Measurements from ENCODE around the gene WNT7A.

WNT7A gene

DNA sequence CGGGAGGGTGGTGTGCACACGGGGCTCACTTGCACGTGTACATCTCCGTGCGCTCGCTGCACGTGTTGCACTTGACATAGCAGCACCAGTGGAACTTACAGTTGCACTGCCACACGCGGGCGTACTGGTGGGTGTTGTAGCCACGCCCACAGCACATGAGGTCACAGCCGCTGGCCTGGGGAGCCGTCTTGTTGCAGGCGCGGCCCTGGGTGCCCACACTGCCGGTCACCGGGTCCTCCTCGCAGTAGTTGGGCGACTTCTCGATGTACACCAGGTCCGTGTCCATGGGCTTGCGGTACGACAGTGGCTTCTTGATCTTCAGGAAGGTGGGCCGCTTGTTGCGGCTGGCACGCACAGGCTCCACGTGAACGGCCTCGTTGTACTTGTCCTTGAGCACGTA is 61.0 kb downstream of the WNT7A start:
- no peaks in the 10 kb centered on the region for H3K36me3 ChIP-seq (replicated peaks; ENCODE audit: insufficient read depth, low read length)
- TF ChIP-seq EZH2 (optimal IDR thresholded peaks at IDR 0.05; ENCODE audit: low read depth, low read length) (no peak), EZH2phosphoT487 (IDR thresholded peaks at IDR 0.05; ENCODE audit: low read length) (no peak)
- TF ChIP-seq, protein P1, sequence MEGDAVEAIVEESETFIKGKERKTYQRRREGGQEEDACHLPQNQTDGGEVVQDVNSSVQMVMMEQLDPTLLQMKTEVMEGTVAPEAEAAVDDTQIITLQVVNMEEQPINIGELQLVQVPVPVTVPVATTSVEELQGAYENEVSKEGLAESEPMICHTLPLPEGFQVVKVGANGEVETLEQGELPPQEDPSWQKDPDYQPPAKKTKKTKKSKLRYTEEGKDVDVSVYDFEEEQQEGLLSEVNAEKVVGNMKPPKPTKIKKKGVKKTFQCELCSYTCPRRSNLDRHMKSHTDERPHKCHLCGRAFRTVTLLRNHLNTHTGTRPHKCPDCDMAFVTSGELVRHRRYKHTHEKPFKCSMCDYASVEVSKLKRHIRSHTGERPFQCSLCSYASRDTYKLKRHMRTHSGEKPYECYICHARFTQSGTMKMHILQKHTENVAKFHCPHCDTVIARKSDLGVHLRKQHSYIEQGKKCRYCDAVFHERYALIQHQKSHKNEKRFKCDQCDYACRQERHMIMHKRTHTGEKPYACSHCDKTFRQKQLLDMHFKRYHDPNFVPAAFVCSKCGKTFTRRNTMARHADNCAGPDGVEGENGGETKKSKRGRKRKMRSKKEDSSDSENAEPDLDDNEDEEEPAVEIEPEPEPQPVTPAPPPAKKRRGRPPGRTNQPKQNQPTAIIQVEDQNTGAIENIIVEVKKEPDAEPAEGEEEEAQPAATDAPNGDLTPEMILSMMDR (IDR thresholded peaks at IDR 0.05; ENCODE audit: low read length) = no peak
- no peaks in the 10 kb centered on the region for H3K4me1 ChIP-seq (ENCODE audit: low read length)
- no peaks in the 10 kb centered on the region for H3F3A ChIP-seq (ENCODE audit: insufficient read depth, low read length)
- H3K27me3 ChIP-seq (replicated peaks; ENCODE audit: insufficient read depth, low read length) = peaks cover 6% of the 10 kb centered on the region; the same call in 1 of the 2 replicates
- no peak overlapping the region for H2AFZ ChIP-seq (ENCODE audit: low read length)
- no peaks in the 10 kb centered on the region for H3K79me2 ChIP-seq (ENCODE audit: low read length)
- H3K4me2 ChIP-seq (ENCODE audit: low read depth, low read length) = no peak overlapping the region
- no peaks in the 10 kb centered on the region for H3K9me2 ChIP-seq (replicated peaks; ENCODE audit: insufficient read depth, low read length)
- no peak for DNase-seq
- H3K9me3 ChIP-seq (replicated peaks; ENCODE audit: insufficient read depth, low read length) = no peaks in the 10 kb centered on the region
- H3K27ac ChIP-seq (ENCODE audit: low read length) = no peak overlapping the region
- H3K4me3 ChIP-seq (ENCODE audit: low read length) = no peak overlapping the region
- no peak overlapping the region for H3K9ac ChIP-seq (ENCODE audit: low read length)
- H4K20me1 ChIP-seq (ENCODE audit: insufficient read depth, low read length) = no peaks in the 10 kb centered on the region

DNA sequence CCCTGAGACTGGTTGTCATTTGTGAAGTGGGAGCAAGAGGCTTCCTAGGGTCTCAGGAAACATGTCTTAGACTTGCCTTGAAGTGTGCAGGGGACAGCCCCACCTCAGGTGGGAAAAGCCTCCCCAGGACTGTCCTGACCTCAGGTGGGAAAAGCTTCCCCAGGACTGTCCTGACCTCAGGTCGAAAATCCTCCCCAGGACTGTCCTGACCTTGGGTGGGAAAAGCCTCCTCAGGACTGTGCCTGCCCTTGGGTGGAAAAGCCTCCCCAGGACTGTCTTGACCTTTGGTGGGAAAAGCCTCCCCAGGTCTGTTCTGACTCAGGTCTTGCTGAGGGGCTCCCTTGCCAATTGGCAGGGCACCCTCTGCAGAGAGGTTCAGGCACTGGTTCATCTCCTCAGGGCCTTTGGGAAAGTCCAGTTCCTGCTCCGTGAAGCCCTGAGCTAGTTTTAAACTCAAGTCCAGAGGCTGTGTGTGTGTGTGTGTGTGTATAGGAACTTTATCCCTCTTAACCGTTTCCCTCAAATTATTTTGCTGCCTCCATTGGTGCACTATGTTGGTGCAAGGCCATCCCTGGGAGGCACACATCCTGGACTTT is 64.7 kb downstream of the WNT7A start:
- Histone ChIP-seq H2AFZ (ENCODE audit: low read length) (no peak overlapping the region), H3K27ac (ENCODE audit: low read length) (no peak overlapping the region)
- TF ChIP-seq, protein P1 (IDR thresholded peaks at IDR 0.05; ENCODE audit: low read length) = no peak
- TF ChIP-seq EZH2phosphoT487 (IDR thresholded peaks at IDR 0.05; ENCODE audit: low read length) (no peak), EZH2 (optimal IDR thresholded peaks at IDR 0.05; ENCODE audit: low read depth, low read length) (no peak)

DNA sequence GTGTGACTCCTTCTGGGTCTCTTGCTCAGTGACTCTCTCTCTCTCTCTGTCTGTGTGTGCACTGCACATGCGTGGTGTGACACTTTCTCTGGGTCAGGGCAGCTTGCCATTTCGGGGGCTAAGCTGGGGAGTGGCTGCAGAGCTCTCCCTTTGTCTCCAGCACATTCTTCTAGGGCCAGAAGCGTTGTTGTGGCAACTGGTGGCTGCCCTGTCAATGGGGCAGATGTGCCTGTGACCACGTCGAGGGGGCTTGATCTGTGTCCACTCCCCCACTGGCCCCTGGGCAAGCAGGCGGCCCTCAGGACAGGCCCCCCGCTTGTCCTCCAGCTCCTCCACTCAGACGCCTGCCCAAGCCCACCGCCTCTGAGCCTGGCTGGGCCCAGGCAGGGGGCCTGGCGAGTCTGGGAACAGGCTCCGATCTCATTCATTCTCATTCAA is 67.8 kb downstream of the WNT7A start:
- H3K4me3 ChIP-seq (ENCODE audit: low read length) = no peak overlapping the region
- no peaks in the 10 kb centered on the region for H3K36me3 ChIP-seq (replicated peaks; ENCODE audit: insufficient read depth, low read length)
- no peak overlapping the region for H2AFZ ChIP-seq (ENCODE audit: low read length)
- no peak overlapping the region for H3K9ac ChIP-seq (ENCODE audit: low read length)
- H3F3A ChIP-seq (ENCODE audit: insufficient read depth, low read length) = no peaks in the 10 kb centered on the region
- no peak overlapping the region for H3K4me2 ChIP-seq (ENCODE audit: low read depth, low read length)
- no peak for DNase-seq
- TF ChIP-seq, protein P1 (IDR thresholded peaks at IDR 0.05; ENCODE audit: low read length) = no peak
- TF ChIP-seq EZH2 (optimal IDR thresholded peaks at IDR 0.05; ENCODE audit: low read depth, low read length) (no peak), EZH2phosphoT487 (IDR thresholded peaks at IDR 0.05; ENCODE audit: low read length) (no peak)
- no peaks in the 10 kb centered on the region for H3K4me1 ChIP-seq (ENCODE audit: low read length)
- no peaks in the 10 kb centered on the region for H4K20me1 ChIP-seq (ENCODE audit: insufficient read depth, low read length)
- no peak overlapping the region for H3K27ac ChIP-seq (ENCODE audit: low read length)
- no peaks in the 10 kb centered on the region for H3K79me2 ChIP-seq (ENCODE audit: low read length)
- no peaks in the 10 kb centered on the region for H3K9me2 ChIP-seq (replicated peaks; ENCODE audit: insufficient read depth, low read length)
- no peaks in the 10 kb centered on the region for H3K9me3 ChIP-seq (replicated peaks; ENCODE audit: insufficient read depth, low read length)
- peaks cover 12% of the 10 kb centered on the region; the same call in 1 of the 2 replicates for H3K27me3 ChIP-seq (replicated peaks; ENCODE audit: insufficient read depth, low read length)

More for the DNA sequence above, 64.7 kb downstream of the WNT7A start:
- Histone ChIP-seq H3K9ac (ENCODE audit: low read length) (no peak overlapping the region), H4K20me1 (ENCODE audit: insufficient read depth, low read length) (no peaks in the 10 kb centered on the region), H3K9me3 (replicated peaks; ENCODE audit: insufficient read depth, low read length) (no peaks in the 10 kb centered on the region), H3K4me1 (ENCODE audit: low read length) (no peaks in the 10 kb centered on the region), H3K27me3 (replicated peaks; ENCODE audit: insufficient read depth, low read length) (no peaks in the 10 kb centered on the region; the same call in 1 of the 2 replicates), H3K4me3 (ENCODE audit: low read length) (no peak overlapping the region), H3K79me2 (ENCODE audit: low read length) (no peaks in the 10 kb centered on the region), H3K9me2 (replicated peaks; ENCODE audit: insufficient read depth, low read length) (no peaks in the 10 kb centered on the region), H3K4me2 (ENCODE audit: low read depth, low read length) (no peak overlapping the region), H3K36me3 (replicated peaks; ENCODE audit: insufficient read depth, low read length) (no peaks in the 10 kb centered on the region), H3F3A (ENCODE audit: insufficient read depth, low read length) (no peaks in the 10 kb centered on the region)
- DNase-seq = no peak
